ENCODE measurements around the gene SCO2.

- TF ChIP-seq POLR2AphosphoS5 (IDR thresholded peaks at IDR 0.05; ENCODE audit: low read depth, low read length) (no peak), POLR2A (IDR thresholded peaks at IDR 0.05; ENCODE audit: low read depth, low read length) (no peak), TAF1 (IDR thresholded peaks at IDR 0.05; ENCODE audit: borderline replicate concordance, low read depth, low read length) (no peak)
Observed at GRCh38 chr22:50516891-50517290, 8.5 kb downstream of the SCO2 start.
